NCI-H526 treated with DMSO at 0.1 percent for 48 hours (cell line): ENCODE measurements around the gene ZBTB42.

ENCODE experiments used
- DNase-seq: peaks from one replicate; lab custom pipeline; 2025; lab: John Stamatoyannopoulos, UW

ZBTB42 gene

GRCh38 chr14:104800771-104801519 is at the start of gene ZBTB42:
ZBTB42 (plus strand) TSS chr14:104801101; CDS start chr14:104801198, 97 bp downstream.
- peak; percentile 67 for DNase-seq

- no peak for DNase-seq
These were observed 49.1 kb upstream of the ZBTB42 start for GRCh38 chr14:104751539-104752422.

- no peak for DNase-seq
These were observed 48.5 kb upstream of the ZBTB42 start for GRCh38 chr14:104752423-104752734.

GRCh38 chr14:104752735-104753527 is 48.0 kb upstream of the ZBTB42 start, which contains the start of gene SIVA1:
SIVA1 (plus strand) TSS chr14:104753147; CDS start chr14:104753202, 55 bp downstream.
- peak; percentile 99 for DNase-seq

GRCh38 chr14:104753528-104754212 is 47.2 kb upstream of the ZBTB42 start:
- no peak for DNase-seq

GRCh38 chr14:104754213-104754851 is 46.6 kb upstream of the ZBTB42 start:
- no peak for DNase-seq

GRCh38 chr14:104755621-104756020 is 45.3 kb upstream of the ZBTB42 start:
- DNase-seq = no peak

- DNase-seq = no peak
These were observed 44.2 kb upstream of the ZBTB42 start for GRCh38 chr14:104756477-104757237.

GRCh38 chr14:104757238-104757585 is 43.7 kb upstream of the ZBTB42 start:
- DNase-seq = no peak

GRCh38 chr14:104757681-104758392 is 43.1 kb upstream of the ZBTB42 start:
- DNase-seq = no peak

GRCh38 chr14:104758981-104759969 is 41.6 kb upstream of the ZBTB42 start:
- no peak for DNase-seq

GRCh38 chr14:104765517-104765916 is 35.4 kb upstream of the ZBTB42 start:
- DNase-seq = no peak

- no peak for DNase-seq
These were observed 34.5 kb upstream of the ZBTB42 start for GRCh38 chr14:104766256-104766862.

- no peak for DNase-seq
These were observed 33.9 kb upstream of the ZBTB42 start for GRCh38 chr14:104766863-104767633.

GRCh38 chr14:104767634-104767918 is 33.3 kb upstream of the ZBTB42 start:
- DNase-seq = no peak

- DNase-seq = peak; percentile 32
These were observed 32.2 kb upstream of the ZBTB42 start for GRCh38 chr14:104768437-104769323.
